Loucy (cell line): ENCODE measurements around the gene HOXA11.

Experiments used
- EZH2phosphoT487 ChIP-seq: fragments of 200-600 bp; IDR thresholded peaks from 2 replicates; pipeline ENCODE4 v1.6.1; 2018; ENCODE audit warnings: antibody characterized with exemption, mild to moderate bottlenecking, moderate library complexity, borderline replicate concordance
- TF ChIP-seq, protein P1 (sequence below): fragments of 200-600 bp; sonication (generic); conservative IDR thresholded peaks from 2 replicates; pipeline ENCODE4 v1.5.1; 2014; ENCODE audit warnings: mild to moderate bottlenecking, antibody characterized with exemption, low read length

DNA sequence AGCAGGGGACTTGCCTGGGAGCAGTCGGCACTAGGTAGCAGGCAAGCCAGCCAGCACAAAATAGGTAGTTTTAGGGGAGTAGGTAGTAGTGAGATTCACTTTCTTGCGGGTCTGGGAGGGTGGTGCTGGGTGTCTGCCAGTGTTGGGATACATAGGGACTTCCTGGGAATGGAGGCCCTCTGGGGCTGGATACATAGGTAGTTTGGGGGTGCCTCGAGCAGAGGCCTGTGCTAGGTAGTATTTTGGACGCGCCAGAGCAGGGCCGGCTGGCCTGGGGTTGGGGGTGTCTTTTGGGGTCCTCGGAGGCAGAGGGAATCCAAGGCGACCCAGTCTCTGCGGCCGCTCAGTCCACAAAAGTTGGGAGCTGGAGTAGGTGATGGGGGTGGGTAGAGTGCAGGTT is 30.7 kb downstream of the HOXA11 start:
- TF ChIP-seq, protein P1, sequence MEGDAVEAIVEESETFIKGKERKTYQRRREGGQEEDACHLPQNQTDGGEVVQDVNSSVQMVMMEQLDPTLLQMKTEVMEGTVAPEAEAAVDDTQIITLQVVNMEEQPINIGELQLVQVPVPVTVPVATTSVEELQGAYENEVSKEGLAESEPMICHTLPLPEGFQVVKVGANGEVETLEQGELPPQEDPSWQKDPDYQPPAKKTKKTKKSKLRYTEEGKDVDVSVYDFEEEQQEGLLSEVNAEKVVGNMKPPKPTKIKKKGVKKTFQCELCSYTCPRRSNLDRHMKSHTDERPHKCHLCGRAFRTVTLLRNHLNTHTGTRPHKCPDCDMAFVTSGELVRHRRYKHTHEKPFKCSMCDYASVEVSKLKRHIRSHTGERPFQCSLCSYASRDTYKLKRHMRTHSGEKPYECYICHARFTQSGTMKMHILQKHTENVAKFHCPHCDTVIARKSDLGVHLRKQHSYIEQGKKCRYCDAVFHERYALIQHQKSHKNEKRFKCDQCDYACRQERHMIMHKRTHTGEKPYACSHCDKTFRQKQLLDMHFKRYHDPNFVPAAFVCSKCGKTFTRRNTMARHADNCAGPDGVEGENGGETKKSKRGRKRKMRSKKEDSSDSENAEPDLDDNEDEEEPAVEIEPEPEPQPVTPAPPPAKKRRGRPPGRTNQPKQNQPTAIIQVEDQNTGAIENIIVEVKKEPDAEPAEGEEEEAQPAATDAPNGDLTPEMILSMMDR, result no peak
- no peak for TF ChIP-seq EZH2phosphoT487
